ENCODE results near the gene CRYBG2.

The CRYBG2 gene

DNA sequence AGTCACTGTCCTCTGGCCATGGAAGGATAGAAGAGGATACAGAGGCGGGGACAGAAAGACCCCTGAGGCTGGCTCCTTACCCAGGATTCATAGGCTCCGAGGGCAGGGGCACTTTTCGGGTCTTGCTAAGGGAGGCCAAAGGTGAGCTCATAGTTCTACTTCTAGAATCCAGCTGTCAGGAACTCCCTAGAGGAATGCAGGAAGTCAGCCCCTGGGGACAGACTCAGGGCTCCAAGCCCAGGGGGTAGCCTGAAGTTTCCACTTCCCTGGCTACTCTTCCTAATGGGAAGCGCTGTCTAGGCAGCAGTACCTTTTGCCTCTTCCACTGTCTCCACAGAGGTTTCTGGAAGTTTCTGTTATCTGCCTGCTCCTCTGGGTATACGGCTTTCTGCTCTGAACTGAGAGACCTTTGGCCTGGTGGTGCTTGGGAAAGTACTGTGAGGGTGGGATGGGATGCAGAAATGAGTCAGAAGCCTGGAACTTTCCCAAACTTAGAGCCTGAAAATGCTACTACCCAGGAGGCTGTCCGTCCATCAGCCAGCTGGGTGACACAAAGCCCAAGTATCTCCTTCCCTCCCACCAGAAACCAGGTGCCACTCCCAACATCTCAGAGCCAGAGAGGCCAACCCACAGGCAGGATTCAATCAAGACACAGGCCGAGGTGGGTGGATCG is 51.1 kb downstream of the CRYBG2 start:
- TF ChIP-seq, protein P1, sequence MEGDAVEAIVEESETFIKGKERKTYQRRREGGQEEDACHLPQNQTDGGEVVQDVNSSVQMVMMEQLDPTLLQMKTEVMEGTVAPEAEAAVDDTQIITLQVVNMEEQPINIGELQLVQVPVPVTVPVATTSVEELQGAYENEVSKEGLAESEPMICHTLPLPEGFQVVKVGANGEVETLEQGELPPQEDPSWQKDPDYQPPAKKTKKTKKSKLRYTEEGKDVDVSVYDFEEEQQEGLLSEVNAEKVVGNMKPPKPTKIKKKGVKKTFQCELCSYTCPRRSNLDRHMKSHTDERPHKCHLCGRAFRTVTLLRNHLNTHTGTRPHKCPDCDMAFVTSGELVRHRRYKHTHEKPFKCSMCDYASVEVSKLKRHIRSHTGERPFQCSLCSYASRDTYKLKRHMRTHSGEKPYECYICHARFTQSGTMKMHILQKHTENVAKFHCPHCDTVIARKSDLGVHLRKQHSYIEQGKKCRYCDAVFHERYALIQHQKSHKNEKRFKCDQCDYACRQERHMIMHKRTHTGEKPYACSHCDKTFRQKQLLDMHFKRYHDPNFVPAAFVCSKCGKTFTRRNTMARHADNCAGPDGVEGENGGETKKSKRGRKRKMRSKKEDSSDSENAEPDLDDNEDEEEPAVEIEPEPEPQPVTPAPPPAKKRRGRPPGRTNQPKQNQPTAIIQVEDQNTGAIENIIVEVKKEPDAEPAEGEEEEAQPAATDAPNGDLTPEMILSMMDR (IDR thresholded peaks at IDR 0.05; ENCODE audit: extremely low read depth, insufficient read depth, missing control alignments), result no peak
- in situ Hi-C loops (cut with MboI; ENCODE audit: low pct_unique_long_range_greater_than_20kb, low sequenced_read_pairs, unreplicated experiment), result no loop called here
- DNase-seq (ENCODE audit: low spot score), result no peak

DNA sequence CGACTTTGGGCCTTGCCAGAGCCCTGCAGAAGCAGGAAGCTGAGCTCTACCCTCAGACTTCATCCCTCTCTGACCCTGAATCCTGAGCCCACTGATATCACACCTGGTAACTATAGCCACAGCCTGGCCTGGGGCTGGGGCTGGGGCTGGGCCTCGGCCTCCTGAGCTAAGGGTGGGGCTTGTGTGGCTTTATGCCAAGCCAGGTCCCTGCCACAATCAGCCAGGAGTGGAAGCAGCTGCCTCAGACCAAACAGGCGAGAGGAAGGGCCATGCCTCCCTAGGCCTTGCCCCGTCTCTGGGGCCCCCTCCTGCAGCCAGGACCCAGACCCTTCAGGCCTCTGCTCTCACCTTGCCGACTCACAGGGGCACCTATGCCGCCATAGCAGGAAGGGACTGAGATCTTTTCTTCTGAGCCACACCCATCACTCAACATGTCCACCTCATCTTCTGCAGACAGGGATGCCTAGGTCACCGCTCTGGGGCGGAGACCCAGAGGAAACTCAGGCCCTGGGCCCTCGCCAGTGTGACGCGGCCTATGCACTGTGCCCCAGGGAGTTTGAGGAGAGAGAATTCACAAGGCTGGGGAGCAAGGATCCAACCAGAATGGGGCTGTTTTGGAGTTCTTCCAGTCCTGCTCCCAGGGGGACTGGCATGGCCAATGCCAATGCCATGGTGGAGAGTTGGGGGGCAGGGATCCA is 53.2 kb downstream of the CRYBG2 start:
- DNase-seq (ENCODE audit: low spot score), result no peak
- TF ChIP-seq, protein P1 (IDR thresholded peaks at IDR 0.05; ENCODE audit: extremely low read depth, insufficient read depth, missing control alignments), result no peak
- in situ Hi-C loops (cut with MboI; ENCODE audit: low pct_unique_long_range_greater_than_20kb, low sequenced_read_pairs, unreplicated experiment), result no loop called here

DNA sequence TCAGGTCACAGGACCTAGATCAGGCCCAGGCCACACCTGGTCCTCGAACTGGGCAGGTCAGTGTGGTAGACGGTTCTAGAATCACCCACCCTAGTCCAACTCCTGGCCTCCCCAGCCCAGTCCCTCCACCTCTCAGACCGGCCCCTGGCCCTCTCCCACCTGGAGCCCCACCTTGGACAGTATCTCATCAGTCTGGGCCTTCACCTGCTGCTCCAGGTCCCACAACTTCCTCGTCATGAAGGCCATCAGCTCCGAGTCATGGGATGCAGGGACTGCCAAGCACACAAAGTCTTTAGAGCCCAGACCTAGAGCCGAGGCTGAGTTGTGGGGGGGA is 56.2 kb downstream of the CRYBG2 start:
- no peak for DNase-seq (ENCODE audit: low spot score)
- in situ Hi-C loops (cut with MboI; ENCODE audit: low pct_unique_long_range_greater_than_20kb, low sequenced_read_pairs, unreplicated experiment), result no loop called here
- TF ChIP-seq, protein P1 (IDR thresholded peaks at IDR 0.05; ENCODE audit: extremely low read depth, insufficient read depth, missing control alignments), result no peak

DNA sequence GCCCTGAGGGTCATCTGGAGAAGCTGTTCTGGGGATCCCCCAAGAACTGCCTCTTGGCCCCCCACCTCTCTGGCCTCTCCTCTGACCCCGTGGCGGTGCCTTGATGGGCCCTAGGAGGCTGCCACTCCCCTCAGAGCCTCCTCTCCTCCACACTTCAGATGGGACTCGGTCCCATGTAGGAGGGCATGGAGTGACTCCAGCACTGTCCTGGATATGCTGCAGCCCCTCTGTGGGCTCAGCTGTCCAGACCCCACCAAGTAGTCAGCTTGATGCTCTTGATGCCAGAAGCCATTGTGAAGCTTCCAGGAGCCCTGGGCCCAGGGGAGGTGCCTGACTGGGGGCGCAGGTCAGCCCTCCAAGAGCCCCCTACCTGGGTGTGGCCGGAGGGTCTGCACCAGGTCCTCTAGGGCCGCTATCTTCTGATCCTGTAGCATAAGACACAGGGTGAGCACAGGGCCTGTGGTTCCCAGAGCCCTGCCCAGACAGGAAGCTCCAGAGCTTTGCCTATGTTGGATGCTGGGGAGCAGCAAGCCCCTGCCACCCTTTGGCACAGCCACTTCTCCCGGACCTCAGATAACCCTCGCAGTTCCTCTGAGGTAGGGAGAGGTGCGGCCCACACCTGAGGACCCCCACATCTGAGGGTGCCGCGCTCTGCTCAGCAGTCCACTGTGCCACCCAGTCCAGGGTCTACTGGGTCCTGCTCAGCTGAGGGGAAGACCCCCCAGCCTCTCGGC is 56.7 kb downstream of the CRYBG2 start:
- no peak for DNase-seq (ENCODE audit: low spot score)
- TF ChIP-seq, protein P1 (IDR thresholded peaks at IDR 0.05; ENCODE audit: extremely low read depth, insufficient read depth, missing control alignments), result no peak
- in situ Hi-C loops (cut with MboI; ENCODE audit: low pct_unique_long_range_greater_than_20kb, low sequenced_read_pairs, unreplicated experiment), result no loop called here

DNA sequence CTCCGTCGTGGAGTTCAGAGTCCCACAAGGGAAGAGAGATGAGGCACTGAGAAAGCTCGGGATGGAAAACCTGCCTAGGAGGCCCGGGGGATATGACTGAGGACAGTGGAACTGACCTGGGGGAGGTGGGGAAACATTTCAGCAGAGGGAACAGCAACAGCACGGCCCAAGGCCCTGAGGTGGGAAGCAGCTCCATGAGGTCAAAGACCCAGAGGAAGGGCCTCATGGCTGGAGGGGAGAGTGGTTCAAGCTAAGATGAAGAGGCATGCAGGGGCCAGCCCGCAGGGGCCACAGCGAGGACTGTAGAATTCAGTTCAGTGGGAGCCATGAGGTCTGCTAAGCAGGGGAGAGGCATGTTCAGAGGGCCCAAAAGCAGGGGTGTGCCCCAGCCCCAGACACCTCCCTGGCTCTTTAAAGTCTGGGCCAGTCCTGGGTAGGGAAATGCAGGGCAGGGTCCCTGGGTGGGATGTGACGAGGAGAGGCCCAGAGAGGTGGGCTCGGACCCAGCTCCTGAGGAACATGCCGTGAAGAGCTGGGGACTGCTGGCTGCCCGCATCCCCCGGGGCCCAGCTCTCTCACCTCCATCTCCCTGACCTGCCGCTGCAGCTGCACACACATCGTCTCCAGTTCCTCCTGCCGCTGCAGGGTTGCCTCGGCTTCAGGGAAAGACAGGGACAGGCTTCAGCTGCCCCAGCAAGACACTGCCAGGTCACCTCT is 57.4 kb downstream of the CRYBG2 start:
- in situ Hi-C loops (cut with MboI; ENCODE audit: low pct_unique_long_range_greater_than_20kb, low sequenced_read_pairs, unreplicated experiment), result no loop called here
- TF ChIP-seq, protein P1 (IDR thresholded peaks at IDR 0.05; ENCODE audit: extremely low read depth, insufficient read depth, missing control alignments), result no peak
- no peak for DNase-seq (ENCODE audit: low spot score)
